Ishikawa (cell line): ENCODE data around the gene SH3BP5L.

Experiments used
- CEBPB ChIP-seq: IDR thresholded peaks from 2 replicates; pipeline ENCODE4 v1.6.1; 2012
- CREB1 ChIP-seq: IDR thresholded peaks from 2 replicates; pipeline ENCODE4 v1.6.1; 2012; ENCODE audit warnings: low read depth
- EGR1 ChIP-seq: IDR thresholded peaks from 2 replicates; pipeline ENCODE4 v1.6.1; 2012
- EP300 ChIP-seq: IDR thresholded peaks from 2 replicates; pipeline ENCODE4 v1.6.1; 2012; ENCODE audit warnings: borderline replicate concordance
- FOXM1 ChIP-seq: IDR thresholded peaks from 2 replicates; pipeline ENCODE4 v1.6.1; 2012; ENCODE audit warnings: low read depth, borderline replicate concordance
- NFIC ChIP-seq: IDR thresholded peaks from 2 replicates; pipeline ENCODE4 v1.6.1; 2012
- RAD21 ChIP-seq: IDR thresholded peaks from 2 replicates; pipeline ENCODE4 v1.6.1; 2012; ENCODE audit warnings: low read depth
- TAF1 ChIP-seq: IDR thresholded peaks from 2 replicates; pipeline ENCODE4 v1.6.1; 2012; ENCODE audit warnings: low read depth, mild to moderate bottlenecking
- TCF12 ChIP-seq: IDR thresholded peaks from 2 replicates; pipeline ENCODE4 v1.6.1; 2012; ENCODE audit warnings: low read depth
- TEAD4 ChIP-seq: IDR thresholded peaks from 2 replicates; pipeline ENCODE4 v1.6.1; 2012
- YY1 ChIP-seq: IDR thresholded peaks from 2 replicates; pipeline ENCODE4 v1.6.1; 2012; ENCODE audit warnings: low read depth
- ZBTB7A ChIP-seq: IDR thresholded peaks from 2 replicates; pipeline ENCODE4 v1.6.1; 2012; ENCODE audit warnings: low read depth
- TF ChIP-seq, protein P1 (sequence below): IDR thresholded peaks from 2 replicates; pipeline ENCODE4 v1.6.1; 2012
- TF ChIP-seq, protein P2 (sequence below): IDR thresholded peaks from 2 replicates; pipeline ENCODE4 v1.6.1; 2012
- TF ChIP-seq, protein P3 (sequence below): IDR thresholded peaks from 2 replicates; pipeline ENCODE4 v1.6.1; 2012; ENCODE audit warnings: low read depth, mild to moderate bottlenecking

Gene SH3BP5L

DNA sequence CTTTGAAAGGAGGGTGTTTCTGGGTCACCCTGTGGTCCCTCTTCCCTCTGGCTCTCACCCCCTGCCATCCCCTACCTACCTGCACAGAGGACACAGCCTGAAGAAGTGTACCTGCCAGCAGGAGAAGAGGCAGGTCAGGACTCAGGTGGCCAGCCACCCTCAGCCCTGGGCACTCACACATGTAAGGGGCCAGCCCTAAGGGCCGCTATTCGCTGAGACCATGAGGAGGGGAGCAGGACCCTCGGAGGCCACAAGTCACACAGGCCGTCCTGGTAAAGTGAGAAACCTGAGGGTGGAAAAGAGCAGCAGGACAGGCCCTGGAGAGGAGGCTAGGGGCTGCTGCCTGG is 32.0 kb upstream of the SH3BP5L start:
- TF ChIP-seq TEAD4, result no peak
- TF ChIP-seq NFIC, result no peak
- TF ChIP-seq CREB1, result no peak
- TF ChIP-seq, protein P1, sequence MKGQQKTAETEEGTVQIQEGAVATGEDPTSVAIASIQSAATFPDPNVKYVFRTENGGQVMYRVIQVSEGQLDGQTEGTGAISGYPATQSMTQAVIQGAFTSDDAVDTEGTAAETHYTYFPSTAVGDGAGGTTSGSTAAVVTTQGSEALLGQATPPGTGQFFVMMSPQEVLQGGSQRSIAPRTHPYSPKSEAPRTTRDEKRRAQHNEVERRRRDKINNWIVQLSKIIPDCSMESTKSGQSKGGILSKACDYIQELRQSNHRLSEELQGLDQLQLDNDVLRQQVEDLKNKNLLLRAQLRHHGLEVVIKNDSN, result no peak
- no peak for TF ChIP-seq EGR1
- no peak for TF ChIP-seq EP300
- TF ChIP-seq FOXM1, result no peak

DNA sequence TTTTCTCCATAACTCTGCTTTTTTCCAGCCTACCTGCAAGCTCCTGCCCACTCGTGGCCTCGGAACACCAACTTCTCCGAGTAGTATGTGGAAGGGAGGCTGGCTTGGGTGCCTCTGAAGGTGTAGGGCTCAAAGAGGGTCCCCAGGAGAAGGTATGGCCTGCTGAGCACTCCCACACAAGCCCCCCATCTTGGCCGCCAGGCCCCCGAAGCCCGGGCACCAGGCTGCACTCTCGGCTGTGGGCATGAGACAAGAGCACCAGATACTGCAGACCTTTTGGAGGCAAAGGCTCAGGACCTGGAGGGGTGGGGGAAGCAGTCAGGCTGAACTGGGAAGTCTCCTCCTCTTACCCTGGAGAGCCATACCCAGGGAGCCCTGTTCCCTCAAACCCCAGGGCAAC is 31.5 kb upstream of the SH3BP5L start:
- no peak for TF ChIP-seq FOXM1
- TF ChIP-seq, protein P2, sequence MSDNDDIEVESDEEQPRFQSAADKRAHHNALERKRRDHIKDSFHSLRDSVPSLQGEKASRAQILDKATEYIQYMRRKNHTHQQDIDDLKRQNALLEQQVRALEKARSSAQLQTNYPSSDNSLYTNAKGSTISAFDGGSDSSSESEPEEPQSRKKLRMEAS, result no peak
- no peak for TF ChIP-seq CEBPB
- no peak for TF ChIP-seq ZBTB7A
- no peak for TF ChIP-seq TEAD4
- no peak for TF ChIP-seq RAD21

DNA sequence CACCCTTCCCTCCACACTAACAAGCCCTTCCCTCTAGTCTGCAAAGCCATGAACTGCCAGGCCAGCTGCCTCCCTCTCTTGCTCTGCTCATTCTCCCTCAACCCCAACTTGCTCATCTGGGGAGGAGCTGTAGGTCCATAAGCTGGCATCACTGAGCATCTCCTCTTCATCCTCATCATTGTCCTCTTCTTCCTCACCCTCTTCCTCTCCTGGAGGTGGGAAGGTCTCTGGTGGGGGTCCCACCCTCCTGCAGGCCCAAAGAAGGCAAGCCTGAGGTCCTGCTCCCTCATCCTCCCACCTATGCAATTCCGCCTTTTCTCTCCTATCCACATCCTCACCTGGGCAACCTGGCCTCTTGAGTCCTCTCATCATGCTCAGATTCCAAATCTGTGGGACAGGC is 30.5 kb upstream of the SH3BP5L start:
- TF ChIP-seq TCF12 (no peak), TAF1 (no peak)
- TF ChIP-seq, protein P1, result no peak

DNA sequence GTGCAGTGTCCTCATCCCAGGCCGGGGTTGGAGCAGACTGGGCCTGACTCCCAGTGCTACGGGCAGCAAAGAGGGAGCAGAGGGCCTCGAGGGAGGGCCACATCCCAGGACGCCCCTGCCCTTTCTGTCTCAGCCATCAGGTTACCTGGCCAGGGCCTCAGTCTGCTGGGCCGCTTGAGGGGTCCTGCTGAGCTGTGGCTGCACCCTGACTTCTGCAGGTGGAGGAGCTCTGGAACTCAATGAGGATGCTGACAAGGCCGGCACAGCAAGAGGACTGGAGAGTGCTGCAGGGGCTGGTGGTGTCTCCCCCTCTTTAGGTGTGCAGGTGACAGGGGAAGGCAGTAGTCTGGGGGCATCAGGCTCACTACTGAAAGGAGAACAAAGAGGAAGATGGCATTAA is 29.9 kb upstream of the SH3BP5L start:
- TF ChIP-seq, protein P3, sequence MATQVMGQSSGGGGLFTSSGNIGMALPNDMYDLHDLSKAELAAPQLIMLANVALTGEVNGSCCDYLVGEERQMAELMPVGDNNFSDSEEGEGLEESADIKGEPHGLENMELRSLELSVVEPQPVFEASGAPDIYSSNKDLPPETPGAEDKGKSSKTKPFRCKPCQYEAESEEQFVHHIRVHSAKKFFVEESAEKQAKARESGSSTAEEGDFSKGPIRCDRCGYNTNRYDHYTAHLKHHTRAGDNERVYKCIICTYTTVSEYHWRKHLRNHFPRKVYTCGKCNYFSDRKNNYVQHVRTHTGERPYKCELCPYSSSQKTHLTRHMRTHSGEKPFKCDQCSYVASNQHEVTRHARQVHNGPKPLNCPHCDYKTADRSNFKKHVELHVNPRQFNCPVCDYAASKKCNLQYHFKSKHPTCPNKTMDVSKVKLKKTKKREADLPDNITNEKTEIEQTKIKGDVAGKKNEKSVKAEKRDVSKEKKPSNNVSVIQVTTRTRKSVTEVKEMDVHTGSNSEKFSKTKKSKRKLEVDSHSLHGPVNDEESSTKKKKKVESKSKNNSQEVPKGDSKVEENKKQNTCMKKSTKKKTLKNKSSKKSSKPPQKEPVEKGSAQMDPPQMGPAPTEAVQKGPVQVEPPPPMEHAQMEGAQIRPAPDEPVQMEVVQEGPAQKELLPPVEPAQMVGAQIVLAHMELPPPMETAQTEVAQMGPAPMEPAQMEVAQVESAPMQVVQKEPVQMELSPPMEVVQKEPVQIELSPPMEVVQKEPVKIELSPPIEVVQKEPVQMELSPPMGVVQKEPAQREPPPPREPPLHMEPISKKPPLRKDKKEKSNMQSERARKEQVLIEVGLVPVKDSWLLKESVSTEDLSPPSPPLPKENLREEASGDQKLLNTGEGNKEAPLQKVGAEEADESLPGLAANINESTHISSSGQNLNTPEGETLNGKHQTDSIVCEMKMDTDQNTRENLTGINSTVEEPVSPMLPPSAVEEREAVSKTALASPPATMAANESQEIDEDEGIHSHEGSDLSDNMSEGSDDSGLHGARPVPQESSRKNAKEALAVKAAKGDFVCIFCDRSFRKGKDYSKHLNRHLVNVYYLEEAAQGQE, result no peak
- TF ChIP-seq ZBTB7A, result no peak
- TF ChIP-seq YY1, result no peak
- TF ChIP-seq TAF1, result no peak
- TF ChIP-seq EGR1, result no peak
- no peak for TF ChIP-seq RAD21
- no peak for TF ChIP-seq CEBPB
- TF ChIP-seq TEAD4, result no peak
- TF ChIP-seq, protein P2, result no peak
- no peak for TF ChIP-seq FOXM1
- TF ChIP-seq, protein P1, result no peak
- no peak for TF ChIP-seq TCF12
- TF ChIP-seq EP300, result no peak
- no peak for TF ChIP-seq CREB1

DNA sequence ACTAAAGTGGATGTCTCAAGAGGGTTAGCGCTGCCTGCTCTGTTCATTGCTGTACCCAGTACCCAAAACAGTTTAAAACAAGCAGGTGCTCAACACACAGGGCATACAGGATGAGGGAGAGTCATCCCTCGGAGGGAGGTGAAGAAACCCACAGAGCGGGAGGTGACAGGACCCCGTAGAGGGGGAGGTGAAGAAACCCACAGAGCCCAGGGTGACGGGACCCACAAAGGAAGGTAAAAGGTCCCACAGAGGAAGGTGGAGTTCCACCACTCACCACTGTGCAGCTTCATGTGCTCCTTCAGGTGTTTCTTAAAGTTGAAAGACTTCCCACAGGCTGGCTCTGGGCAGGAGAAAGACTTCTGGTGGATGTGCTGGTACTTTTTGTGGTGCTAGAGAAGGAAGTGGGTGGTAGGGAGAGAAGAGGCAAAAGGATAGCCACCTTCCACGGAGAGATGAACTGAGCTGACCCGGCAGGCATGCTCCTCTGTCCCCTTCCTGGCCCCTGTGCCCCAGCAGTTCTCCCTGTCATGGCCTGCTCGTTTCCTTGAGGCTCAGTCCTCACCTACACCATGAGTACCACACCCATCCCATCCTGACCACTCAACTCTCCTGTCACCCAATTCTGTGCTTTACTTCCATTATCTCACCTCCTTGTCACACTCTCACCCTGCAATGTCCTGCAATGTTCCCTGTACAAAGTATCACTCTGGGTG is 28.1 kb upstream of the SH3BP5L start:
- TF ChIP-seq, protein P1, result no peak
- no peak for TF ChIP-seq TAF1
- no peak for TF ChIP-seq FOXM1
- no peak for TF ChIP-seq CEBPB
- TF ChIP-seq, protein P3, result no peak
- TF ChIP-seq EGR1, result no peak
- no peak for TF ChIP-seq NFIC
- no peak for TF ChIP-seq ZBTB7A
- TF ChIP-seq, protein P2, result no peak
